IMR-90 (cell line): Measurements from ENCODE around the gene TGFB2. TPM values are rescaled to one million over a fixed set of nuclear protein-coding genes. Genes with fewer than 3 reads are reported as not detected.

Source experiments
- ATAC-seq: fragments of 200-7000 bp; cut with Tn5 transposase; 2 replicates; pipeline ENCODE4 v1.9.1; 2020; ENCODE audit warnings: low read depth, mild to moderate bottlenecking, moderate library complexity
- BruUV-seq: library from RNA; stranded (reverse); fragments of 400-500 nt; replicated peaks from 2 replicates; lab custom pipeline; 2021; lab: Mats Ljungman, UMichigan
- CTCF ChIA-PET: fragments of 300-600 bp; formaldehyde crosslinking; extraction: SDS; loops from one replicate; lab custom pipeline; 2021; ENCODE audit warnings: antibody characterized with exemption; lab: Yijun Ruan, JAX
- POLR2A ChIA-PET: fragments of 300-600 bp; sonication (Branson Sonifier 250); formaldehyde crosslinking; loops from one replicate; lab custom pipeline; 2022; ENCODE audit warnings: antibody characterized with exemption; ENCODE audit not compliant: unreplicated experiment; lab: Charles Lee
- DNase-seq: peaks from one replicate; pipeline ENCODE4 v3.0.0; 2013
- H2AFZ ChIP-seq: replicated peaks from 2 replicates; pipeline ENCODE3; 2013; ENCODE audit warnings: low read length, mild to moderate bottlenecking; ENCODE audit not compliant: poor library complexity
- H2AK5ac ChIP-seq: 2 replicates; pipeline ENCODE4 v1.6.1; 2013; ENCODE audit warnings: low read depth, low read length, inconsistent platforms
- H2AK9ac ChIP-seq: replicated peaks from 2 replicates; pipeline ENCODE3; 2013; ENCODE audit warnings: mild to moderate bottlenecking, low read depth, low read length, moderate library complexity; ENCODE audit not compliant: poor library complexity
- H2BK120ac ChIP-seq: 2 replicates; pipeline ENCODE4 v1.6.1; 2013; ENCODE audit warnings: low read depth, low read length, inconsistent platforms
- H2BK15ac ChIP-seq: 3 replicates; pipeline ENCODE4 v1.6.1; 2013; ENCODE audit warnings: low read depth, low read length, inconsistent platforms
- H2BK20ac ChIP-seq: 2 replicates; pipeline ENCODE4 v1.6.1; 2013; ENCODE audit warnings: low read depth, mild to moderate bottlenecking, inconsistent platforms, low read length, moderate library complexity
- H2BK5ac ChIP-seq: 2 replicates; pipeline ENCODE4 v1.6.1; 2013; ENCODE audit warnings: mild to moderate bottlenecking, low read depth, low read length, inconsistent platforms; ENCODE audit not compliant: poor library complexity, severe bottlenecking
- H3K14ac ChIP-seq: replicated peaks from 2 replicates; pipeline ENCODE4 v1.6.1; 2013; ENCODE audit warnings: low read depth, low read length, inconsistent platforms
- H3K18ac ChIP-seq: 2 replicates; pipeline ENCODE4 v1.6.1; 2013; ENCODE audit warnings: low read depth, low read length, control low read depth
- H3K23ac ChIP-seq: 2 replicates; pipeline ENCODE4 v1.6.1; 2013; ENCODE audit warnings: low read depth, low read length, inconsistent platforms
- H3K27ac ChIP-seq: 2 replicates; pipeline ENCODE4 v1.5.1; 2013; ENCODE audit warnings: mild to moderate bottlenecking, control low read depth, low read length; ENCODE audit not compliant: insufficient read depth
- H3K27me3 ChIP-seq: 2 replicates; pipeline ENCODE4 v1.6.1; 2013; ENCODE audit warnings: low read length; ENCODE audit not compliant: control insufficient read depth, insufficient read depth
- H3K36me3 ChIP-seq: 2 replicates; pipeline ENCODE4 v1.6.1; 2013; ENCODE audit warnings: low read length, mixed read lengths; ENCODE audit not compliant: control insufficient read depth, insufficient read depth
- H3K4ac ChIP-seq: 2 replicates; pipeline ENCODE4 v1.6.1; 2013; ENCODE audit warnings: low read depth, low read length, inconsistent platforms
- H3K4me1 ChIP-seq: 2 replicates; pipeline ENCODE4 v1.6.1; 2013; ENCODE audit warnings: low read length, mixed read lengths; ENCODE audit not compliant: control insufficient read depth, insufficient read depth
- H3K4me2 ChIP-seq: 2 replicates; pipeline ENCODE4 v1.6.1; 2013; ENCODE audit warnings: low read depth, mild to moderate bottlenecking, control low read depth, low read length, moderate library complexity
- H3K4me3 ChIP-seq: 2 replicates; pipeline ENCODE4 v1.5.1; 2013; ENCODE audit warnings: low read depth, mild to moderate bottlenecking, control low read depth, low read length, moderate library complexity; ENCODE audit not compliant: insufficient read depth
- H3K56ac ChIP-seq: 2 replicates; pipeline ENCODE4 v1.6.1; 2013; ENCODE audit warnings: low read length, inconsistent platforms; ENCODE audit not compliant: insufficient read depth; ENCODE audit errors: extremely low read depth
- H3K79me1 ChIP-seq, 2 experiments: 2 replicates each; pipeline ENCODE4 v1.6.1; 2013; ENCODE audit warnings: low read length in 2 of 2, inconsistent platforms in 1 of 2, low read depth in 1 of 2
- H3K9ac ChIP-seq: 2 replicates; pipeline ENCODE4 v1.6.1; 2013; ENCODE audit warnings: low read depth, low read length, control low read depth
- H3K9me1 ChIP-seq: 2 replicates; pipeline ENCODE4 v1.6.1; 2013; ENCODE audit warnings: low read length, inconsistent platforms; ENCODE audit not compliant: insufficient read depth
- H3K9me3 ChIP-seq: 2 replicates; pipeline ENCODE4 v1.6.1; 2013; ENCODE audit warnings: low read length; ENCODE audit not compliant: control insufficient read depth, insufficient read depth
- H4K20me1 ChIP-seq: 2 replicates; pipeline ENCODE4 v1.6.1; 2013; ENCODE audit warnings: low read length, inconsistent platforms; ENCODE audit not compliant: insufficient read depth
- H4K5ac ChIP-seq: 2 replicates; pipeline ENCODE4 v1.6.1; 2013; ENCODE audit warnings: mild to moderate bottlenecking, low read depth, low read length, control low read depth
- H4K8ac ChIP-seq, 2 experiments: 2 replicates each; pipeline ENCODE4 v1.6.1; 2013; ENCODE audit warnings: low read depth in 2 of 2, low read length in 2 of 2, control low read depth in 1 of 2, inconsistent platforms in 1 of 2
- H4K91ac ChIP-seq: 2 replicates; pipeline ENCODE4 v1.6.1; 2013; ENCODE audit warnings: low read depth, low read length, inconsistent platforms; ENCODE audit not compliant: insufficient read depth
- BHLHE40 ChIP-seq: fragments of 150-350 bp; IDR thresholded peaks from 2 replicates; pipeline ENCODE4 v1.6.1; 2016; ENCODE audit warnings: mild to moderate bottlenecking, low read depth, low read length
- CEBPB ChIP-seq: IDR thresholded peaks from 2 replicates; pipeline ENCODE4 v1.6.1; 2012; ENCODE audit warnings: low read depth, low read length, improper control_type of control experiment
- CTCF ChIP-seq: conservative IDR thresholded peaks from 2 replicates; pipeline ENCODE4 v1.5.1; 2012; ENCODE audit warnings: mild to moderate bottlenecking, low read depth, low read length, improper control_type of control experiment
- ELK1 ChIP-seq: fragments of 150-350 bp; IDR thresholded peaks from 2 replicates; pipeline ENCODE4 v1.6.1; 2016; ENCODE audit warnings: low read depth, mild to moderate bottlenecking, low read length, moderate library complexity, borderline replicate concordance
- FOS ChIP-seq: fragments of 150-350 bp; IDR thresholded peaks from 2 replicates; pipeline ENCODE4 v1.6.1; 2016; ENCODE audit warnings: low read depth, low read length
- MAFK ChIP-seq: IDR thresholded peaks from 2 replicates; pipeline ENCODE4 v1.6.1; 2012; ENCODE audit warnings: low read depth, low read length, improper control_type of control experiment
- MXI1 ChIP-seq: IDR thresholded peaks from 2 replicates; pipeline ENCODE4 v1.6.1; 2012; ENCODE audit warnings: low read depth, mild to moderate bottlenecking, low read length, moderate library complexity, borderline replicate concordance
- NFE2L2 ChIP-seq: fragments of 150-350 bp; IDR thresholded peaks from 2 replicates; pipeline ENCODE4 v1.6.1; 2016; ENCODE audit warnings: low read depth, mild to moderate bottlenecking, low read length
- POLR2A ChIP-seq: IDR thresholded peaks from 2 replicates; pipeline ENCODE4 v1.6.1; 2012; ENCODE audit warnings: mild to moderate bottlenecking, low read depth, low read length
- RAD21 ChIP-seq: IDR thresholded peaks from 2 replicates; pipeline ENCODE4 v1.6.1; 2012; ENCODE audit warnings: low read length, improper control_type of control experiment
- RCOR1 ChIP-seq: IDR thresholded peaks from 2 replicates; pipeline ENCODE4 v1.6.1; 2012; ENCODE audit warnings: mild to moderate bottlenecking, low read length, improper control_type of control experiment; ENCODE audit not compliant: insufficient replicate concordance
- RFX5 ChIP-seq: IDR thresholded peaks from 2 replicates; pipeline ENCODE4 v1.8.0; 2012; ENCODE audit warnings: low read depth, mild to moderate bottlenecking, low read length, moderate library complexity
- SMC3 ChIP-seq: fragments of 150-350 bp; IDR thresholded peaks from 2 replicates; pipeline ENCODE4 v1.6.1; 2016; ENCODE audit warnings: low read depth, mild to moderate bottlenecking, antibody characterized with exemption, low read length, moderate library complexity
- USF2 ChIP-seq: fragments of 150-350 bp; IDR thresholded peaks from 2 replicates; pipeline ENCODE4 v1.6.1; 2017; ENCODE audit warnings: mild to moderate bottlenecking, antibody characterized with exemption, low read length, low read depth
- WGBS, 2 experiments: methylation state at CpG; one replicate each; pipeline versions ENCODE4 v1.1.5 to v1.1.7; 2013; ENCODE audit warnings: missing lambda C conversion rate in 2 of 2; ENCODE audit not compliant: insufficient read length in 1 of 2; ENCODE audit errors: extremely low coverage in 2 of 2; 5-methylcytosine and 5-hydroxymethylcytosine counted together
- dilution Hi-C: fragments of 300-500 bp; cut with HindIII; formaldehyde crosslinking; loops from one replicate; pipeline ENCODE4 v1.14.3; 2018; ENCODE audit warnings: low sequenced_read_pairs; ENCODE audit not compliant: unreplicated experiment
- in situ Hi-C: fragments of 300-500 bp; cut with MboI; formaldehyde crosslinking; loops from 3 replicates; pipeline ENCODE4 v1.14.3; 2019; ENCODE audit warnings: low sequenced_read_pairs, inconsistent platforms, mixed read lengths
- intact Hi-C: fragments of 100-400 bp; cut with micrococcal nuclease; formaldehyde crosslinking; loops from 2 replicates; pipeline ENCODE4 v1.10.0; 2022
- polyA plus RNA-seq, 3 experiments: library from polyadenylated mRNA; depleted of rRNA; stranded (reverse); fragments of >200 nt; gene quantifications; 2 replicates each; pipeline ENCODE4 v1.2.3, GENCODE V29; 2012; ENCODE audit warnings: low replicate concordance in 1 of 3
- total RNA-seq: library from RNA; depleted of rRNA; stranded (reverse); fragments of >200 nt; gene quantifications from 2 replicates; pipeline ENCODE4 v1.2.3, GENCODE V29; 2012

TGFB2 gene
- total and polyA plus RNA-seq, 2 of the 4 experiments (the other 2 are of a cell fraction) = 3.7 to 3.8 TPM

GRCh38 chr1:218348628-218349071 is 3.5 kb downstream of the TGFB2 start:
- peaks cover 7% of the 10 kb centered on the region; the same call in 1 of the 2 replicates for H3K9me1 ChIP-seq
- no peak overlapping the region; the same call in 1 of the 2 replicates for H4K5ac ChIP-seq
- H3K79me1 ChIP-seq = peaks cover 13 to 25% of the 10 kb centered on the region in 2 experiments
- ATAC-seq (no peak), DNase-seq (no peak)
- no CpG with 5 or more reads among the region's 3 CpGs for WGBS, 2 experiments
- peak overlapping the region; percentile 21; the same call in 1 of the 2 replicates for H2BK20ac ChIP-seq
- H3K18ac ChIP-seq = peak overlapping the region; percentile 24; the same call in 1 of the 2 replicates
- H4K8ac ChIP-seq = peak overlapping the region in 1 of 2 experiments; percentile 18; a peak in 1 of 4 replicates
- intact Hi-C loops = loop anchor here (5.0 to 10.0 kb wide), 6 partner anchors 324 to 1219 kb away; partner anchors contain the start of gene LYPLAL1
- no peak overlapping the region for H3K27ac ChIP-seq
- H2AK9ac ChIP-seq = no peak overlapping the region
- POLR2A ChIA-PET = interaction anchor here (0.6 to 0.8 kb wide), 3 partner anchors 128 to 838 kb away, joined by 3 to 4 read pairs (median 4); partner anchors contain the start of gene LYPLAL1
- H3K4me1 ChIP-seq = peaks cover 6% of the 10 kb centered on the region
- H3K56ac ChIP-seq = peak overlapping the region; percentile 36
- peak overlapping the region; percentile 81; the same call in 1 of the 2 replicates for H3K4me3 ChIP-seq
- no peaks in the 10 kb centered on the region for H4K20me1 ChIP-seq
- H3K36me3 ChIP-seq = no peaks in the 10 kb centered on the region; the same call in 1 of the 2 replicates
- TF ChIP-seq ELK1 (no peak), BHLHE40 (no peak), MXI1 (no peak), RFX5 (no peak), MAFK (no peak), FOS (no peak), CEBPB (no peak), USF2 (no peak), RAD21 (no peak), RCOR1 (no peak), SMC3 (no peak), NFE2L2 (no peak), POLR2A (no peak), CTCF (no peak)
- no peak overlapping the region for H3K4ac ChIP-seq
- H3K14ac ChIP-seq = peak overlapping the region; percentile 17; the same call in 1 of the 2 replicates
- in situ Hi-C loops = loop anchor here (5.0 to 10.0 kb wide), 3 partner anchors 719 to 1036 kb away; partner anchors contain the start of gene LYPLAL1
- no peak overlapping the region for H2BK15ac ChIP-seq
- no peak overlapping the region for H2AFZ ChIP-seq
- H2BK120ac ChIP-seq = peak overlapping the region; percentile 9
- dilution Hi-C loops = no loop called here
- peak overlapping the region; percentile 39 for H2BK5ac ChIP-seq
- no peaks in the 10 kb centered on the region for H3K27me3 ChIP-seq
- H3K9ac ChIP-seq = peak overlapping the region; percentile 71; the same call in 1 of the 2 replicates
- peak overlapping the region; percentile 53; the same call in 1 of the 2 replicates for H3K23ac ChIP-seq
- H4K91ac ChIP-seq = no peak overlapping the region
- peak overlapping the region; percentile 87 for H3K4me2 ChIP-seq
- no peaks in the 10 kb centered on the region for H3K9me3 ChIP-seq
- no TSS peak for BruUV-seq
- CTCF ChIA-PET = no interaction called here
- no peak overlapping the region for H2AK5ac ChIP-seq
